ENCODE results near the gene CTTNBP2.

The CTTNBP2 gene

GRCh38 chr7:117800406-117800805 is 72.8 kb downstream of the CTTNBP2 start:
- Histone ChIP-seq H3K4me2 (ENCODE audit: low read depth, low read length) (no peak overlapping the region), H3K36me3 (replicated peaks; ENCODE audit: insufficient read depth, low read length) (no peaks in the 10 kb centered on the region), H3K27ac (ENCODE audit: low read length) (no peak overlapping the region), H3K9ac (ENCODE audit: low read length) (no peak overlapping the region), H3K27me3 (replicated peaks; ENCODE audit: insufficient read depth, low read length) (no peaks in the 10 kb centered on the region), H4K20me1 (ENCODE audit: insufficient read depth, low read length) (no peaks in the 10 kb centered on the region), H3F3A (ENCODE audit: insufficient read depth, low read length) (no peaks in the 10 kb centered on the region), H3K9me2 (replicated peaks; ENCODE audit: insufficient read depth, low read length) (no peaks in the 10 kb centered on the region), H3K4me1 (ENCODE audit: low read length) (no peaks in the 10 kb centered on the region), H3K9me3 (replicated peaks; ENCODE audit: insufficient read depth, low read length) (no peaks in the 10 kb centered on the region), H2AFZ (ENCODE audit: low read length) (no peak overlapping the region), H3K4me3 (ENCODE audit: low read length) (no peak overlapping the region), H3K79me2 (ENCODE audit: low read length) (no peaks in the 10 kb centered on the region)
- no peak for TF ChIP-seq EZH2 (optimal IDR thresholded peaks at IDR 0.05; ENCODE audit: low read depth, low read length)
- TF ChIP-seq CTCF (IDR thresholded peaks at IDR 0.05; ENCODE audit: low read length): no peak
- TF ChIP-seq EZH2phosphoT487 (IDR thresholded peaks at IDR 0.05; ENCODE audit: low read length): no peak
- DNase-seq: no peak

- Histone ChIP-seq H3K4me3 (ENCODE audit: low read length) (no peak overlapping the region), H3F3A (ENCODE audit: insufficient read depth, low read length) (no peaks in the 10 kb centered on the region), H3K9me2 (replicated peaks; ENCODE audit: insufficient read depth, low read length) (no peaks in the 10 kb centered on the region), H4K20me1 (ENCODE audit: insufficient read depth, low read length) (no peaks in the 10 kb centered on the region), H3K27me3 (replicated peaks; ENCODE audit: insufficient read depth, low read length) (no peaks in the 10 kb centered on the region), H3K36me3 (replicated peaks; ENCODE audit: insufficient read depth, low read length) (no peaks in the 10 kb centered on the region), H2AFZ (ENCODE audit: low read length) (no peak overlapping the region), H3K9ac (ENCODE audit: low read length) (no peak overlapping the region), H3K79me2 (ENCODE audit: low read length) (no peaks in the 10 kb centered on the region), H3K4me2 (ENCODE audit: low read depth, low read length) (no peak overlapping the region), H3K27ac (ENCODE audit: low read length) (no peak overlapping the region), H3K4me1 (ENCODE audit: low read length) (no peaks in the 10 kb centered on the region), H3K9me3 (replicated peaks; ENCODE audit: insufficient read depth, low read length) (no peaks in the 10 kb centered on the region)
- TF ChIP-seq EZH2 (optimal IDR thresholded peaks at IDR 0.05; ENCODE audit: low read depth, low read length): no peak
- no peak for TF ChIP-seq CTCF (IDR thresholded peaks at IDR 0.05; ENCODE audit: low read length)
- no peak for TF ChIP-seq EZH2phosphoT487 (IDR thresholded peaks at IDR 0.05; ENCODE audit: low read length)
- no peak for DNase-seq
These were observed 76.4 kb downstream of the CTTNBP2 start for GRCh38 chr7:117796889-117797288.

- TF ChIP-seq EZH2 (optimal IDR thresholded peaks at IDR 0.05; ENCODE audit: low read depth, low read length) (no peak), CTCF (IDR thresholded peaks at IDR 0.05; ENCODE audit: low read length) (no peak), EZH2phosphoT487 (IDR thresholded peaks at IDR 0.05; ENCODE audit: low read length) (no peak)
These were observed 79.3 kb downstream of the CTTNBP2 start for GRCh38 chr7:117793976-117794375.

More at GRCh38 chr7:117793976-117794375, 79.3 kb downstream of the CTTNBP2 start:
- no peaks in the 10 kb centered on the region for H3K36me3 ChIP-seq (replicated peaks; ENCODE audit: insufficient read depth, low read length)
- H3K9ac ChIP-seq (ENCODE audit: low read length): no peak overlapping the region
- no peaks in the 10 kb centered on the region for H3K27me3 ChIP-seq (replicated peaks; ENCODE audit: insufficient read depth, low read length)
- no peak overlapping the region for H3K4me3 ChIP-seq (ENCODE audit: low read length)
- no peaks in the 10 kb centered on the region for H3K4me1 ChIP-seq (ENCODE audit: low read length)
- H3K4me2 ChIP-seq (ENCODE audit: low read depth, low read length): no peak overlapping the region
- H3K9me2 ChIP-seq (replicated peaks; ENCODE audit: insufficient read depth, low read length): no peaks in the 10 kb centered on the region
- no peaks in the 10 kb centered on the region for H3F3A ChIP-seq (ENCODE audit: insufficient read depth, low read length)
- DNase-seq: no peak
- H3K27ac ChIP-seq (ENCODE audit: low read length): no peak overlapping the region
- no peaks in the 10 kb centered on the region for H3K79me2 ChIP-seq (ENCODE audit: low read length)
- H3K9me3 ChIP-seq (replicated peaks; ENCODE audit: insufficient read depth, low read length): no peaks in the 10 kb centered on the region
- H4K20me1 ChIP-seq (ENCODE audit: insufficient read depth, low read length): no peaks in the 10 kb centered on the region
- H2AFZ ChIP-seq (ENCODE audit: low read length): no peak overlapping the region
